Inflammatory macrophage treated with lipopolysaccharide for 1 hour (primary cell): ENCODE data around the gene HHLA2.
A peak's percentile ranks its signal among the peaks of the same experiment; 100 is the strongest.

ENCODE experiments used
- DNase-seq, 2 donors: peaks; one replicate each; pipeline ENCODE4 v3.0.0-alpha.2; 2020 to 2022

The HHLA2 gene

DNA sequence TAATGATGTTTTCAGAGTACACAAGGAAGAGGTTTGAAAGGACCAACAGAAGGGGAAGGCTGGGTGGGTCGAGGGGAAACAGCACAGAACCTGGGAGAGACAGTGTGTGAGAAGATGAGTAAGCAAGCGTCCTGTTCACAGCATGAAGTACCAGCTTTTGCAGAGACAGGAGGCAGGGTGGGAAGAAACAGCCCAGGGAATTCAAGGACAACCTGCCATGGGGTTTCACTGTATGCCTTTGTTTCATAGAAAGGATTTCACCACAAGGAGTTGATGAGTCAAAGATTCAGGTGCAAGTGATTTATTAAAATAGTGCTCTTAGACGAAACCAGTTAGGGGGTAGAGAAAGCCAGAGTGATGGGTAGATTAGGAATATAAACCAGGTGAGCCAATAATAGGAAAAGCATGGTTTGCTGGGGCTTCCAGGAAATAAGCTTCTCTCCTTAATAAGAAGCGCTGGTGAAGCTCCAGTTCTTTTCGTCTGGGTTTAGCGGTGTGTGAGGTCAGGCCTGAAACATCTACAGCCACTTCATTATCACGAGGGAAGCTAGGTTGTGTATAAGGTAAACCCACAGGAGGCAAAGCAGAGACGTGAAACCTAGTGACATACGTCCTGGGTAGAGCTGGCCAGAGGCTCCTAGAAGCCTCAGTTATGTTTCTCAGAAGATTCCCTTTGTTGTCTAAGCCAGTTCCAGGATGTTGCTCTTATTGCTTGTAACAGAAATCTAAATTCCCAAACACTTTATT is 3.9 kb downstream of the HHLA2 start:
- no peak for DNase-seq

DNA sequence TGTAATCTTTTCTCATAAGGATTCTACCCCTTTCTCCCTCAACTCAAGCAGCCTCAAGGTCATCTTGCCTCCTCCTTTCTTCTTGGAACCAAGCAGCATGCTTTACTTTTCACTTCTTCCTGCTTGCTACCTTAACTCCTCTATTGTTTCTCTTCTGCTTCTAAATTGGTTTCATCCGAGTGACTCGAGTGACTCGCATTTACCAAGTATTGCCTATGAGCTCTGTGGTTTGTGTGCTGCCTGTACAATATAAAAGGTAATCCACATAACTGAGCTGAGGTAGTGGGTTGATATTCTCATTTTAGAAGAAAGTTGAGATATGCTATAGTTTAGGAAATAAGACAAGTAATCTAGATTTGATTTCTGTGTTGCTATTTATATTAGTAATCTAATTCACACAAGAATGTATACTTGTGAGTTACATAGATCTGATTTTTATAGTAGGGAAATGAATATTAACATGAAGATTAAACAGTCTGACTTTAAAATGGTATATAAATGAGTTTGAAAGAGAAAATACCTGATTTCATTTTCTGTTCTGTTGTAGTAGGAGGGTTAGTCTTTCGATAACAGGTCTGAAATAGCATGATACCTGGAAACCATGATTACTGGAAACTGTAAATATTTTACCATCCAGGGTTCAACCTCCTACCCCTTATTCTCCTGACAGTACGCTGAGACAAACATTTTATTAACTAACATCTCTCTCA is 5.5 kb downstream of the HHLA2 start:
- no peak for DNase-seq

DNA sequence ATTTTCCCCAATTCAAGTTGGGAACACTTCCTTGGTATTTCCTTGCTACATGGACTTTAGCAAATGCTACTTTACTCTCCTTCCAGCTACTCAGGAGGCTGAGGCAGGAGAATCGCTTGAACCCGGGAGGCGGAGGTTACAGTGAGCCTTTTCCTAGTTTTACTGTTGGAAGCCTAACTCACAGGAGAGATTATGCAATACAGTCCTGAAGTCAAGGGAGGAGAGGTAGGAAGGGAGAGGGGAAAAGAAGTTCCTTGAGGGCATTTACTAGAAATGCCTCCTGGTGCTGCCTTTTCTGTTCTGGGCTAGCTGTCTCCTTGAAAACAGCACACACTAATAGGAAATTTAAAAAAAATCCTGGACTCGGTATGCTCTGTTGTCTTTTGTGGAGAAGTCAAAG is 6.2 kb downstream of the HHLA2 start:
- DNase-seq: no peak

- DNase-seq: no peak
Observed at GRCh38 chr3:108305484-108306172, 9.3 kb downstream of the HHLA2 start.

DNA sequence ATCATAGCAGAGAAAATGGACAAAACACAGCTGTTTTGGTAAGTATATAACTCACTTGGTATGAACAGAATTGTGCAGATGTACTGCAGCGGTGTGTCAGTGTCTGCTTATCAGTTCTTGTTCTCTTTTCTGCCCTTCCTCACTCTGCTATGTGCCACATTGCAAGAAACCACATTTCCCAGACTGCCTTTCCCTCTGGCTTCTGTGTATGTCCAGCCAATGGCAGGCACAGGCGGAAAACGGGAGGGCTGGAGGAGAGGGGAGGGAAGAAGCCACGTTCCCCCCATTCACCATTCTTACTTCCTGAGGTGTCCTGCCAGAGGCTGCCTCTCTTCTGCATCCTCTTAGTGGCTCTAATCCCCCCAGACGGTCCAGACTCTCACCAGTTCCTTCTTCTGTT is 15.4 kb downstream of the HHLA2 start:
- no peak for DNase-seq

DNA sequence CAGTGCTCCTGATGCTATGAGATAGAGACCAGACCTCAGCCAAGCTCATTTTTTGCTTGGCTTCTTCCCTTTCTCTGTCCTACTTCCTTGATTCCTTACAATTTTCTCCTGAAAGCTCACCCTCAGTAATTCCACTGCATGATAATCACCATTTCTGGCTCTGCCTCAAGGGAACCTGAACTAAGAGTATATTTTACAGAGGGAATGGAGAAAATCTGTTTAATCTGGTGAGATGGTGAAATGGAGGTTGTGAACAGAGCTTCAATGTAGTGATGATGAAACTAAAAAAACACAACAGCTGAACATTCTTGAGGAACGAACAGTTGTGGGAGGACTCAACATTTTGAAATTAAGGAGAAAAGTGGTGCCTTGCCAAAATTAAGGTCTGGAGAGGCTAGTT is 16.3 kb downstream of the HHLA2 start:
- no peak for DNase-seq

GRCh38 chr3:108315767-108316301 is 19.5 kb downstream of the HHLA2 start:
- no peak for DNase-seq

DNA sequence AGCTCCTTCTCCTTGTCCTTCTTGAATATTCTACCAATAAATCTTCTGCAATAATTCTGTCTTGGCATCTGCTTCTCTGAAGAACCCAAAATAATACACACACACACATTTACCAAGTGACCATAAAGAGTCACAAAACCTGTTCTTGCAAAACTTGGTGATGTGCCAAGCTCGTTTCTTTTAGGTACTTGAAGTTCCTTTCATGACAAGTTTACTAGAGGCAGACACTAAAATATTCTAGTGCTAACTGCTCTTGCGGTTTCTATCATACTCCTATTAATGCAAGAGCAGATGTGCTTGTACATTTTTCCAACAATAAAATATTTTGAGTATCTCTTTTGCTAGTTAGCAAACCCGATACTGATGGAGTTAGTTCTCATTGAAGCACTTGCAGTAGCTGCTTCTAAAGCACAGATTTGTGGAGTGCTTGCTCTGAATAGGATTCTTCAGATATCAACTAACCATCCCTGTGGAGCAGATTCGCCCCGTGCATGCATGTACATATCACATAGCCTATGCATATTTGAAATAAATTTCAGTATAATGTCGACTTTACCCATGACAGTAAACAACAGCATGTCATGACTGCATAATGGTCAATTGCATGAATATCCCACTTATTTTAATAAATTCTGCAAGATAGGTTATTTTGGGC is 23.2 kb downstream of the HHLA2 start:
- no peak for DNase-seq

- no peak for DNase-seq
Observed at GRCh38 chr3:108320746-108321350, 24.5 kb downstream of the HHLA2 start.

GRCh38 chr3:108322352-108322751 is 26.0 kb downstream of the HHLA2 start:
- DNase-seq: peak in 1 of 2 donors; percentile 36

DNA sequence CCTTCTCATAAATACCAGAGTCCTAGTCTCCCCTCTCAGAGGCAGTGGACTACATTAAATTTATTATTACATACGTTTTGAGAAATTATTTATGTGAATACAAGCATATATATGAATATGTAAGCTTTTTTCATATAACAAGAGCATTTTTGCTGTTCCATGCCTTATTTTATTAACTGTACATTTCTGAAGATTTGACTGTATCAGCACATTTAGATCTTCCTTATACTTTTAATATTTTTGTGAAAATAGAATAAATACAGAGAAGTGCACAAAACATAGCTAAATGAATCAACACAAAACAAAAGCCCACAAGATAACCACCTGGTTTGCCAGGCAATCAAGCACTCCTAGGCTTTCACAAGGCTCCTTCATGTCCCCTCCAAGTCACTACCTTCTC is 27.8 kb downstream of the HHLA2 start:
- no peak for DNase-seq

GRCh38 chr3:108327168-108327567 is 30.8 kb downstream of the HHLA2 start:
- DNase-seq: no peak

DNA sequence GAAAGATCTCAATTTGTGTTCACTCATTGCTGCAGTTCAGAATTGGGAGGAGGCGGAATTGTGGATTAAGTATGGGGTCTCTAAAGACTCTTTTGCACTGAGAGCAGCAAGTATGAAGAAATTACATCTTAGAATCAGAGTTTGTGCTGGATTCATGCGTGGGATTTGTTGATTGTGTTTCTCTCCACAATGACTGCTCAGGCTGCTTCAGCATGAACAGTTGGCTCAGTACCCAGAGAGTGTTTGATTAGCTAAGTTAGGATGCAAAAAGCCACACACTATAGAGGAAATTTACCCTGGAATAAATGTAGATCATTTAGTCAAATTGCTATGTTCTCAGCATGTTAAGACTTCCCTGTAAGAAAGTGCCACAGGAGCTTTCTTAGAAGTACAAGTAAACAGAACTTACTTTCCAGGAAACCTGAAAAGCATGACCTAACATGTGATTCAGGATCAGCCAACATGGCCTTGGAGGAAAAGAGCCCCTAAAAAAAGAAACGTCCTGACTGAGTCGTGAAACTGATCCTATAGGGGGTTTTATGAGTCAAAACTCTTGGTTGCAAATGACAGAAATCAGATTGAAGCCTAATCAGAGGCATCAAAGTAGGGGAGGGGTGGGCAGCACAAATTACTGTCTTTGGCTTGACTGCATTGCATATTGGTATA is 32.6 kb downstream of the HHLA2 start:
- peak in 1 of 2 donors; percentile 13 for DNase-seq

DNA sequence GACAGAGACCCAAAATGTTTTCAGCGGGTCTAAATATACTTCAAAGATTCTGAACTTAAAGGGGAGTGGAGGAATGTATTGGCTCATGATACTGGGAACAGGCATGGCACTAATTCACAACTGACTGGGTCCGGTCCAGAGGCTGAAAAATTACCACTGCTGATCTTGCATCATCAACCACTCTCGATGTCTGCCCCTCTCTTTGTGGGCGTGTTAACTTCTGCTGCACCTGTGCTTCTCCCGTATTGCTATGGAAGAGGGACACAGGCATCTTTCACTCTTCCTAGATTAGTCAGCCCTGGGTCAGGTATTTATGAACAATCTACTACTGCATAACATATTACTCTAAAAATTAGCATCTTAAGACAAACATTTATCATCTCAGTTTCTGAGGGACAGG is 33.2 kb downstream of the HHLA2 start:
- DNase-seq: no peak

GRCh38 chr3:108329947-108330346 is 33.6 kb downstream of the HHLA2 start:
- DNase-seq: no peak

DNA sequence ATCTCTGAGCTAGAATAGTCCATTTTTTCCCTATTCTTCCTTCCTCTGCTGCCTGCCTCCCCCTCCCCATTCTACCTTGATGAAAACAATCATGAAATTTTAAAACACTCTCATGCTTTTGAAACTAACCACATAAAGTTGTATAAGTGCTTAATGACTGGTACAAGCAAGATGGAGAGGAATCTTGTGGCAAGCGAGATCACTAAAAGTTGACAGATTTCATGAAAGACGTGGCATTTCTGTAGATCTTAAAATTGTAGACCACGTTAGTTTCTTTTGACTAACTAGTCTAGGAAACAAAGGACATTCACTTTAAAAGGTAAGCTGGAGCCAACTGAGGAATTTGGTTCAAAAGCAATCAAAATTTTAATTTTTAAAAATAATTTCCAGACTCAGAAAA is 35.4 kb downstream of the HHLA2 start:
- DNase-seq: no peak

DNA sequence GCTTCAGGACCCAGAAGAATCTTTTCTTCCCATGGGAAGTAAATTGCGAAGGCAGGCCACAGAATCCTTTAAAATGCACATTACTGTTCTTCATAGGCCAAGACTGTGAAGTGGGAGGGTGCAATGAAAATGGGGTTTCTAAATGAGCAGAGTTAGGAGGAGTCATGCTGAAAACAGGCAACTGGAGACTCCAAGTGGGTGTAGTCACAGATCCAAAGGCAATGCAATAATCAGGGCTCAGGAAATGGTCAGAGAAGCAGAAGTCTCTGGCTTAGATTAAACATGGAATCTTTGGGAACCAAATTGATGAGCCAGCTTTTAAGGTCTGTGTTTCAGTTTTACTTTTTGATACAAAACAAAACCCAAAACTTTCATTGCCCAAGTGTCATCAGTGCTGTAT is 37.6 kb downstream of the HHLA2 start:
- DNase-seq: peak; percentile 39 to 77

DNA sequence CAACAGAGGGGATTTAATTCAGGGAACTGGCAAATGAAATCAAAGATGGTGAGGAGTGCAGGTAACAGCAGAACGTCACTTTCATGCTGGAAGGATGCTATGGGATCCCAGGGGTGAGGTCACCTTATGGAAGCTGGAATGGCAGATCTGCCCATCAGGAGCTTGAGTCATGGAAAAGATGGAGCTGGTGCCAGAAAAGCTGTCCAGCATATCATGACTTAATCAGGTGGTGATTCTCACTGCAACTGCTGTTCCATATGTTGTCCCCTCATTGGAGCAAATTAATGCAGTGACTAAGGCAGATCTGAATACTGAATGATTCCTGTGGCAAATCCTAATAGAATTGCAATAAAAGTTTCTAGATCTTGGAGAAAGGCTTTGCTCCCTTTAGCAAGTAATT is 38.4 kb downstream of the HHLA2 start:
- DNase-seq: no peak

DNA sequence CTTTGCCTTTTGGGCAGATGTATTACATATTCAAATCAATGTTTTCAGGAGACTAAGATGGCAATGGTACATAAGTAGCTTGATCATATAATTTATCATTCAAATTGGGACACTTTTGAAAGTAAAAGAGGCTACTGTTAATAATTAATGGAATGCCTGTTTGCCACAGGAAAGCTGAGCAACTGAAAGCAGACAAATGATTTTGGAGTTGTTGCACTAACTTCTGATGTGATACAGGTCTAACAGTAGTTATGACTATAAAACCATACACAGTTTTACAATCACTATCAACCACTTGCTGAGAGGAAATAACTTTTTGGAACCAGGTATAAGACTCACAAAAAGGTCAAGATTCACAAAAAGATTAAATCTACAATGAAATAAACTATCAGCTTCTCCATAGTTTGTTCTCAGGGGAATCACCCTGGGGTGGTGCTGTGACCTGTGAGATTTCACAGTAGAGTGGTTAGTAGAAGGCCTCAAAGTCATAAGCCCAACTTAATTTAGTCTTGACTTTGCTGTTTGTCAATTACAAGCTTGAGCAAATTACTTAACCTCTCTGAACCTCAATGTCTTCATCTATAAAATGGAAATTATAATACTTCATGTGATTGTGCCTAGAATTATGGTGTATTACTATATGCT is 42.7 kb downstream of the HHLA2 start:
- DNase-seq: no peak

DNA sequence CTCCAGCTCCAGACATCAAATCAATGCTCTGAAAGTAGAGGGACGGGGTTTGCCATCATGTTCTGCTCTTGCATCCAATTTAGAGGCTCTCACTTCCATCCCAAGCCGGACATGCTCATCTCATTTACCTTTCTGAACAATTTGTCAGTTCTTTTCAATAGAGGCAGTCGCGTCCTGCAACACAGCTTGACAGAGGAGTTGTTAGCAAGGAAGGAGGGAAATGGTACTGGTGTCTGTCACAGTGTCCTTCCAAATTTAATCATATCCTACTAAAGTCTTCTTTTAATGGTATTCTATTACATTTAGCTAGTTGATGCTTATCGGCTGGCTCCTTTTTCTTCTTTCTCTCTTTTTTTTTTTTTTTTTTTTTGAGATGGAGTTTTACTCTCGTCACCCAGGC is 45.6 kb downstream of the HHLA2 start:
- DNase-seq: no peak

- no peak for DNase-seq
Observed at GRCh38 chr3:108342837-108343486, 46.6 kb downstream of the HHLA2 start.
